Subcutaneous abdominal adipose tissue (tissue), 5 donors: Measurements from ENCODE around the gene SIKE1.
"Not testable (repeated sequence)": the region's sequence is repeated elsewhere in the genome, so short reads cannot be mapped to it uniquely, and the experiment has no call there.

Experiments
- H3K27ac ChIP-seq: one replicate; pipeline ENCODE4 v1.7.0; 2013; ENCODE audit warnings: low read depth, mild to moderate bottlenecking, inconsistent platforms, low read length, moderate library complexity
- H3K27me3 ChIP-seq, 5 donors: one replicate each; pipeline ENCODE4 v1.7.0; 2013; ENCODE audit warnings: low read length in 5 of 5, inconsistent platforms in 1 of 5; ENCODE audit not compliant: control insufficient read depth in 5 of 5, insufficient read depth in 4 of 5
- H3K36me3 ChIP-seq, 5 donors: one replicate each; pipeline ENCODE4 v1.7.0; 2013; ENCODE audit warnings: low read length in 5 of 5; ENCODE audit not compliant: control insufficient read depth in 5 of 5, insufficient read depth in 5 of 5
- H3K4me1 ChIP-seq, 5 donors: one replicate each; pipeline ENCODE4 v1.7.0; 2013; ENCODE audit warnings: low read length in 5 of 5, mild to moderate bottlenecking in 3 of 5, moderate library complexity in 1 of 5; ENCODE audit not compliant: control insufficient read depth in 5 of 5, insufficient read depth in 5 of 5
- H3K4me3 ChIP-seq, 5 donors: one replicate each; pipeline ENCODE4 v1.7.0; 2013; ENCODE audit warnings: low read length in 5 of 5, low read depth in 1 of 5
- H3K9ac ChIP-seq, 5 donors: one replicate each; pipeline ENCODE4 v1.7.0; 2013; ENCODE audit warnings: low read length in 5 of 5, mild to moderate bottlenecking in 4 of 5, moderate library complexity in 3 of 5
- H3K9me3 ChIP-seq, 5 donors: one replicate each; pipeline ENCODE4 v1.7.0; 2013; ENCODE audit warnings: low read length in 5 of 5; ENCODE audit not compliant: control insufficient read depth in 5 of 5
- donor health status: healthy.
- donor health status: healthy.
- donor health status: healthy.
- donor health status: healthy.
- donor health status: healthy.

Gene SIKE1

GRCh38 chr1:114780344-114781226 lies at the start of gene SIKE1:
SIKE1 (minus strand) TSS chr1:114780685; CDS start chr1:114780607, 78 bp downstream.
- peak within 1 kb of the TSS; percentile 97 for H3K27ac ChIP-seq
- peak within 1 kb of the TSS; percentile 79 to 99 (median 95) for H3K4me3 ChIP-seq
- H3K27me3 ChIP-seq: no peaks in the 10 kb centered on the region
- peaks cover 7 to 20% (median 10%) of the 10 kb centered on the region in 5 donors for H3K36me3 ChIP-seq
- peak within 1 kb of the TSS; percentile 78 to 94 (median 90) for H3K9ac ChIP-seq
- H3K9me3 ChIP-seq: no peaks in the 10 kb centered on the region
- peaks cover 0 to 21% (median 13%) of the 10 kb centered on the region in 5 donors for H3K4me1 ChIP-seq

GRCh38 chr1:114830075-114830474 lies 49.6 kb upstream of the SIKE1 start:
- H3K27me3 ChIP-seq, H3K9ac ChIP-seq, H3K27ac ChIP-seq, H3K4me1 ChIP-seq, H3K4me3 ChIP-seq, H3K36me3 ChIP-seq, H3K9me3 ChIP-seq: not testable (repeated sequence)

GRCh38 chr1:114828251-114828650 lies 47.8 kb upstream of the SIKE1 start:
- Histone ChIP-seq H3K27me3 (no peaks in the 10 kb centered on the region), H3K9ac (no peak overlapping the region), H3K27ac (no peak overlapping the region), H3K4me3 (no peak overlapping the region), H3K4me1 (no peaks in the 10 kb centered on the region), H3K9me3 (no peaks in the 10 kb centered on the region), H3K36me3 (no peaks in the 10 kb centered on the region)

GRCh38 chr1:114821978-114822377 lies 41.5 kb upstream of the SIKE1 start:
- peaks cover 0 to 4% (median 0%) of the 10 kb centered on the region in 5 donors for H3K9me3 ChIP-seq
- H3K27ac ChIP-seq: no peak overlapping the region
- no peaks in the 10 kb centered on the region for H3K36me3 ChIP-seq
- H3K4me3 ChIP-seq: no peak overlapping the region
- no peak overlapping the region for H3K9ac ChIP-seq
- no peaks in the 10 kb centered on the region for H3K27me3 ChIP-seq
- no peaks in the 10 kb centered on the region for H3K4me1 ChIP-seq

GRCh38 chr1:114820392-114820791 lies 39.9 kb upstream of the SIKE1 start:
- no peaks in the 10 kb centered on the region for H3K36me3 ChIP-seq
- H3K4me1 ChIP-seq: no peaks in the 10 kb centered on the region
- H3K4me3 ChIP-seq: no peak overlapping the region
- H3K9me3 ChIP-seq: peaks cover 0 to 4% (median 0%) of the 10 kb centered on the region in 5 donors
- no peaks in the 10 kb centered on the region for H3K27me3 ChIP-seq
- no peak overlapping the region for H3K27ac ChIP-seq
- no peak overlapping the region for H3K9ac ChIP-seq

GRCh38 chr1:114819869-114820268 lies 39.4 kb upstream of the SIKE1 start:
- Histone ChIP-seq H3K36me3 (no peaks in the 10 kb centered on the region), H3K9me3 (peaks cover 0 to 4% (median 0%) of the 10 kb centered on the region in 5 donors), H3K4me1 (no peaks in the 10 kb centered on the region), H3K4me3 (no peak overlapping the region), H3K27ac (no peak overlapping the region), H3K9ac (no peak overlapping the region), H3K27me3 (no peaks in the 10 kb centered on the region)

- H3K4me3 ChIP-seq, H3K27me3 ChIP-seq, H3K9me3 ChIP-seq, H3K36me3 ChIP-seq, H3K9ac ChIP-seq, H3K4me1 ChIP-seq, H3K27ac ChIP-seq: not testable (repeated sequence)
These were observed 24.0 kb upstream of the SIKE1 start for GRCh38 chr1:114804449-114804848.

GRCh38 chr1:114803001-114803400 lies 22.5 kb upstream of the SIKE1 start:
- no peak overlapping the region for H3K9ac ChIP-seq
- no peaks in the 10 kb centered on the region for H3K36me3 ChIP-seq
- no peaks in the 10 kb centered on the region for H3K4me1 ChIP-seq
- peaks cover 0 to 3% (median 2%) of the 10 kb centered on the region in 5 donors for H3K27me3 ChIP-seq
- H3K27ac ChIP-seq: no peak overlapping the region
- no peaks in the 10 kb centered on the region for H3K9me3 ChIP-seq
- no peak overlapping the region for H3K4me3 ChIP-seq

GRCh38 chr1:114794038-114794437 lies 13.6 kb upstream of the SIKE1 start:
- no peak overlapping the region for H3K9ac ChIP-seq
- H3K9me3 ChIP-seq: no peaks in the 10 kb centered on the region
- no peak overlapping the region for H3K4me3 ChIP-seq
- no peak overlapping the region for H3K27ac ChIP-seq
- H3K36me3 ChIP-seq: no peaks in the 10 kb centered on the region
- H3K27me3 ChIP-seq: peaks cover 0 to 4% (median 0%) of the 10 kb centered on the region in 5 donors
- H3K4me1 ChIP-seq: no peaks in the 10 kb centered on the region

GRCh38 chr1:114790581-114790980 lies 10.1 kb upstream of the SIKE1 start:
- not testable (repeated sequence) for H3K27me3 ChIP-seq, H3K9ac ChIP-seq, H3K4me3 ChIP-seq, H3K9me3 ChIP-seq, H3K27ac ChIP-seq, H3K4me1 ChIP-seq, H3K36me3 ChIP-seq
